Measurements from ENCODE around the gene TFPI2. TPM values are rescaled to one million over a fixed set of nuclear protein-coding genes. Genes with fewer than 3 reads are reported as not detected.
"Not testable (repeated sequence)": the region's sequence is repeated elsewhere in the genome, so short reads cannot be mapped to it uniquely, and the experiment has no call there.

TFPI2 gene
- total RNA-seq, 1 donor from 2014 or later, result not detected

- H3K27me3 Mint-ChIP-seq (ENCODE audit: low read depth), result peaks cover 34% of the 10 kb centered on the region
- no peak overlapping the region for H3K27ac Mint-ChIP-seq
These were observed 30.1 kb upstream of the TFPI2 start for GRCh38 chr7:93920496-93921182.

GRCh38 chr7:93916315-93916714 lies 25.8 kb upstream of the TFPI2 start:
- H3K4me3 Mint-ChIP-seq (ENCODE audit: low read depth); H3K27ac Mint-ChIP-seq; H3K4me1 Mint-ChIP-seq (ENCODE audit: low read depth); intact Hi-C loops (cut with micrococcal nuclease); H3K9me3 Mint-ChIP-seq; DNase-seq (ENCODE audit: low spot score); H3K36me3 Mint-ChIP-seq (ENCODE audit: low read depth): not testable (repeated sequence)
- H3K27me3 Mint-ChIP-seq (ENCODE audit: low read depth), result peaks cover 20% of the 10 kb centered on the region

More at GRCh38 chr7:93920496-93921182, 30.1 kb upstream of the TFPI2 start:
- peaks cover 4% of the 10 kb centered on the region for H3K4me1 Mint-ChIP-seq (ENCODE audit: low read depth)
- no peak for DNase-seq (ENCODE audit: low spot score)
- no peaks in the 10 kb centered on the region for H3K9me3 Mint-ChIP-seq
- no peak overlapping the region for H3K4me3 Mint-ChIP-seq (ENCODE audit: low read depth)
- intact Hi-C loops (cut with micrococcal nuclease), result loop anchor here (5.0 kb wide), 1 partner anchor 82 kb away; the partner anchor contains the start of gene BET1
- no peaks in the 10 kb centered on the region for H3K36me3 Mint-ChIP-seq (ENCODE audit: low read depth)

DNA sequence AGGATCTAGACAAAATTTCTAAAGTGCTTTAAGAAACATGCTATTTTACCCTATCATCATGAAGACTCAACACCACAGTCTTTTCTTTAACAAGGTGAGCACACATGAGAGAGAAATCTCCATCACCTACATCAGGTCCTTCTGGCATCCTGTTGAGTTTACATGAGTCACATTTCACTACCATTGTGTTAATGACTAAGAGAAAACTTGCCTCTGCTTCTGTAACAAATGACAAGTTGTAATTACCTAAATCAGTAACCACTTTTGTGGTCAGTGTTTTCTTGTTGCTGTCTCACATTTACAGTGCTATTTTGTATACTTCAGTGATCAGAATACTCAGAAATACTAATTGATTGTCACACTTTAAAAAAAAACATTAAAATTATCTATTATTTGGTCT lies 25.3 kb upstream of the TFPI2 start:
- H3K27me3 Mint-ChIP-seq (ENCODE audit: low read depth), result peaks cover 15% of the 10 kb centered on the region
- DNase-seq (ENCODE audit: low spot score); H3K27ac Mint-ChIP-seq; H3K4me1 Mint-ChIP-seq (ENCODE audit: low read depth); H3K9me3 Mint-ChIP-seq; H3K4me3 Mint-ChIP-seq (ENCODE audit: low read depth); H3K36me3 Mint-ChIP-seq (ENCODE audit: low read depth); intact Hi-C loops (cut with micrococcal nuclease): not testable (repeated sequence)

GRCh38 chr7:93915206-93915842 lies 24.8 kb upstream of the TFPI2 start:
- H3K27ac Mint-ChIP-seq; H3K36me3 Mint-ChIP-seq (ENCODE audit: low read depth); H3K9me3 Mint-ChIP-seq; DNase-seq (ENCODE audit: low spot score); H3K4me3 Mint-ChIP-seq (ENCODE audit: low read depth); intact Hi-C loops (cut with micrococcal nuclease); H3K4me1 Mint-ChIP-seq (ENCODE audit: low read depth): not testable (repeated sequence)
- peaks cover 15% of the 10 kb centered on the region for H3K27me3 Mint-ChIP-seq (ENCODE audit: low read depth)

- Mint-ChIP-seq H3K4me1 (ENCODE audit: low read depth) (no peaks in the 10 kb centered on the region), H3K4me3 (ENCODE audit: low read depth) (no peak overlapping the region), H3K27me3 (ENCODE audit: low read depth) (peaks cover 14% of the 10 kb centered on the region), H3K27ac (no peak overlapping the region), H3K9me3 (no peaks in the 10 kb centered on the region), H3K36me3 (ENCODE audit: low read depth) (no peaks in the 10 kb centered on the region)
- no peak for DNase-seq (ENCODE audit: low spot score)
- intact Hi-C loops (cut with micrococcal nuclease), result no loop called here
These were observed 24.1 kb upstream of the TFPI2 start for GRCh38 chr7:93914581-93915066.

- intact Hi-C loops (cut with micrococcal nuclease), result no loop called here
These were observed 22.6 kb upstream of the TFPI2 start for GRCh38 chr7:93913197-93913596.

DNA sequence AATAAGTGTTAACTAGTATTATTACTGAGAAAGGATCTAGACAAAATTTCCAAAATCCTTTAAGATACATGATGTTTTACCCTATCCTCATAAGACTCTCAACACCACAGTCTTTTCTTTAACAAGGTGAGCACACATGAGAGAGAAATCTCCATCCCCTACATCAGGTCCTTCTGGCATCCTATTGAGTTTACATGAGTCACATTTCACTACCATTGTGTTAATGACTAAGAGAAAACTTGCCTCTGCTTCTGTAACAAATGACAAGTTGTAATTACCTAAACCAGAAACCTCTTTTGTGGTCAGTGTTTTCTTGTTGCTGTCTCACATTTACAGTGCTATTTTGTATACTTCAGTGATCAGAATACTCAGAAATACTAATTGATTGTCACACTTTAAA lies 21.1 kb upstream of the TFPI2 start:
- H3K27me3 Mint-ChIP-seq (ENCODE audit: low read depth), result peaks cover 11% of the 10 kb centered on the region
- H3K4me3 Mint-ChIP-seq (ENCODE audit: low read depth); H3K36me3 Mint-ChIP-seq (ENCODE audit: low read depth); H3K4me1 Mint-ChIP-seq (ENCODE audit: low read depth); DNase-seq (ENCODE audit: low spot score); H3K27ac Mint-ChIP-seq; intact Hi-C loops (cut with micrococcal nuclease); H3K9me3 Mint-ChIP-seq: not testable (repeated sequence)

More at GRCh38 chr7:93913197-93913596, 22.6 kb upstream of the TFPI2 start:
- H3K4me1 Mint-ChIP-seq (ENCODE audit: low read depth), result no peaks in the 10 kb centered on the region
- no peak for DNase-seq (ENCODE audit: low spot score)
- H3K36me3 Mint-ChIP-seq (ENCODE audit: low read depth), result no peaks in the 10 kb centered on the region
- no peaks in the 10 kb centered on the region for H3K9me3 Mint-ChIP-seq
- H3K27ac Mint-ChIP-seq, result no peak overlapping the region
- peaks cover 14% of the 10 kb centered on the region for H3K27me3 Mint-ChIP-seq (ENCODE audit: low read depth)
- no peak overlapping the region for H3K4me3 Mint-ChIP-seq (ENCODE audit: low read depth)

DNA sequence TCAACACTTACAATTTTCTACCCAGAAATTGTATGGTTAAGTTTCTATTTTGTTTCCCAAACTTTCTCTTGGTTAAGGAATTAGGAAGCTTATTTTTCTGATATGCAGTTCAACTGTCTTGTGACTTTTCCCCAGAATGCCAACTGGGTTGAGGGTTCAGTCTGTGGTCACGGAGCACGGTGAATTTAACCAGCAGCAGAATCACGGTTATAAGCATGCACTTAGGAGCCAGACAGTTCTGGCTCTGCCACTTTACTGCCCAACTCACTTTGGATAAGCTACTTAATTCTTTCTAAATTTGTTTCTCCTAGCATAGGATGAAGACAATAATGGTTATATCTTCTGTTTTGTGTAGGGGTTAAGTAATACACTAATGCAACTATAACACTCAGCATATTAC lies 20.7 kb upstream of the TFPI2 start:
- H3K4me3 Mint-ChIP-seq (ENCODE audit: low read depth); H3K36me3 Mint-ChIP-seq (ENCODE audit: low read depth); intact Hi-C loops (cut with micrococcal nuclease); DNase-seq (ENCODE audit: low spot score); H3K9me3 Mint-ChIP-seq; H3K4me1 Mint-ChIP-seq (ENCODE audit: low read depth); H3K27me3 Mint-ChIP-seq (ENCODE audit: low read depth); H3K27ac Mint-ChIP-seq: not testable (repeated sequence)

DNA sequence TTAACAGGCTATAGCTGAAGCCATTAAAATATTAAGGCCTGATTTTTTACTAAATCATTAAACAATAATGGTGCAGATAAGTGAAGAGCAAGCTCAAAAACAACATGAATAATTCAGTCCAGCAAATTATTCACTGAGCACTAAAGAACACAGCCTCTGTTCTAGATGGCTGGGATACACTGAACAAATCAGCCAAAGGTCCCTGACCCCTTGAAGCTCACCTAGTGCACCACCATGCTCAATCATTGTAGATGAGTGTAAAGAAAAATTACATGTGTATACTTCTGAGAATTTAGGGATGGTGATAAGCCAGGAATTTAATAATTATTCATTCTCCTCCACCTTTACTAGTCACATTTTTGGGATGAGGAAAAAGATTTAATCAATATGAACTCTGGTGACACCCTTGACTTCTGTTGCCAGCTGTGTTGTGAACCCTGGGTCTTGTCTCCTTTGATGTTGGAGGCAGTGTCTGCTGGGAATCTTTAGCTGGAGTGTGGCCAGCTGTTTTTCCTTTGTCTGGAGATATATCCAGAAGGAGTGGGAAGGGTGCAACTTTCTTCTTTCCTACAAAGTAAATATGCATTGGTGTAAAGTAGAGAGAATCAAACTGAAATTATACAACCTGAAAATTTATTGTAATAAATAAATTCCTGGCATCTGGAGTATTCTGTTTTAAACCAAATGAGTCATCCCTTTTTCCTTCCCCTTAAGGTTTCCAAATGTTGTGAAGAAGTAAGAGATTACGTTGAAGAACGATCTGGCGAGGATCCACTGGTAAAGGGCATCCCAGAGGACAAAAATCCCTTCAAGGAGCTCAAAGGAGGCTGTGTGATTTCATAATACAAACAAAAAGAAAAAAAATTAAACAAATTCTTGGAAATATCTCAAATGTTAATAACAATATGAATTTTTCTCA lies 19.8 kb upstream of the TFPI2 start:
- Mint-ChIP-seq H3K36me3 (ENCODE audit: low read depth) (no peaks in the 10 kb centered on the region), H3K4me3 (ENCODE audit: low read depth) (no peak overlapping the region), H3K27ac (no peak overlapping the region), H3K9me3 (no peaks in the 10 kb centered on the region), H3K27me3 (ENCODE audit: low read depth) (peaks cover 8% of the 10 kb centered on the region), H3K4me1 (ENCODE audit: low read depth) (no peaks in the 10 kb centered on the region)
- no peak for DNase-seq (ENCODE audit: low spot score)
- intact Hi-C loops (cut with micrococcal nuclease), result no loop called here

- Mint-ChIP-seq H3K27ac (no peak within 1 kb of the TSS), H3K4me1 (ENCODE audit: low read depth) (no peaks in the 10 kb centered on the region), H3K27me3 (ENCODE audit: low read depth) (peaks cover 11% of the 10 kb centered on the region), H3K9me3 (no peaks in the 10 kb centered on the region), H3K36me3 (ENCODE audit: low read depth) (no peaks in the 10 kb centered on the region), H3K4me3 (ENCODE audit: low read depth) (no peak within 1 kb of the TSS)
- intact Hi-C loops (cut with micrococcal nuclease), result loop anchor here (10.0 kb wide), 1 partner anchor 369 kb away; no protein-coding TSS in a partner anchor
- DNase-seq (ENCODE audit: low spot score), result no peak
These were observed 15.7 kb upstream of the TFPI2 start, which contains the start of gene GNGT1 for GRCh38 chr7:93906267-93906666. GNGT1 (plus strand) TSS chr7:93906567; CDS start chr7:93906747, 180 bp downstream.

- Mint-ChIP-seq H3K27me3 (ENCODE audit: low read depth) (peaks cover 17% of the 10 kb centered on the region), H3K27ac (no peak overlapping the region), H3K9me3 (no peaks in the 10 kb centered on the region), H3K4me3 (ENCODE audit: low read depth) (no peak overlapping the region), H3K36me3 (ENCODE audit: low read depth) (no peaks in the 10 kb centered on the region), H3K4me1 (ENCODE audit: low read depth) (no peaks in the 10 kb centered on the region)
- intact Hi-C loops (cut with micrococcal nuclease), result loop anchor here (1.0 to 10.0 kb wide), 3 partner anchors 184 to 492 kb away; no protein-coding TSS in a partner anchor
- no peak for DNase-seq (ENCODE audit: low spot score)
These were observed 12.3 kb upstream of the TFPI2 start for GRCh38 chr7:93902777-93903423.

DNA sequence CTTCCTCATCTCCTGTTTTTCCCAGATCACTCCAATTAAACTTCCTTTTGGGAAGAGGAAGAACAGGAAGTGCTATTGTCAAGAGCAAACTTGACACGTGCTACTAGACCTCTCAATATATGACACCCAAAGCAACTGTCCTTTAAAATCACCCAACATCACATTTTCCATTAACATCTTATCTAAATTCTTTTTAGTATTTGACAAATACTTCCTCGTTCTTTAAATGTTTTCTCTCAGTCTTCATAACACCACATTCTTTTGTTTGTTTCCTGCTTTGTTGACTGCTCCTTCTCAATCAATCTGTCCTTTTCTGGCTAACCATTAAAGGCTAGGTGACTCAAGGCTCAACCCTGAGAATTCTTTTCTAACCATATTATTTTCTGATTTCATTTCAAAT lies 7.1 kb upstream of the TFPI2 start:
- no peak overlapping the region for H3K27ac Mint-ChIP-seq
- H3K4me3 Mint-ChIP-seq (ENCODE audit: low read depth), result no peak overlapping the region
- intact Hi-C loops (cut with micrococcal nuclease), result no loop called here
- no peak for DNase-seq (ENCODE audit: low spot score)
- H3K27me3 Mint-ChIP-seq (ENCODE audit: low read depth), result peaks cover 24% of the 10 kb centered on the region
- no peaks in the 10 kb centered on the region for H3K4me1 Mint-ChIP-seq (ENCODE audit: low read depth)
- no peaks in the 10 kb centered on the region for H3K36me3 Mint-ChIP-seq (ENCODE audit: low read depth)
- no peaks in the 10 kb centered on the region for H3K9me3 Mint-ChIP-seq

Data from activated T-helper 2 cell treated with anti-CD3 and anti-CD28 coated beads, Interferon-gamma antibody, Interleukin-2, Interleukin-4, amounts not matched to agents 10 μg/mL and 5 μg/mL and 100 μg/mL, durations not matched to agents 14 hours and 24 hours and 36 hours (primary cell).